ENCODE measurements around the gene PNP.

GRCh38 chr14:20478894-20479293, 9.7 kb downstream of the PNP start:
- no peak for TF ChIP-seq ATF2 (IDR thresholded peaks at IDR 0.05; ENCODE audit: low read length)
- TF ChIP-seq, protein P1, sequence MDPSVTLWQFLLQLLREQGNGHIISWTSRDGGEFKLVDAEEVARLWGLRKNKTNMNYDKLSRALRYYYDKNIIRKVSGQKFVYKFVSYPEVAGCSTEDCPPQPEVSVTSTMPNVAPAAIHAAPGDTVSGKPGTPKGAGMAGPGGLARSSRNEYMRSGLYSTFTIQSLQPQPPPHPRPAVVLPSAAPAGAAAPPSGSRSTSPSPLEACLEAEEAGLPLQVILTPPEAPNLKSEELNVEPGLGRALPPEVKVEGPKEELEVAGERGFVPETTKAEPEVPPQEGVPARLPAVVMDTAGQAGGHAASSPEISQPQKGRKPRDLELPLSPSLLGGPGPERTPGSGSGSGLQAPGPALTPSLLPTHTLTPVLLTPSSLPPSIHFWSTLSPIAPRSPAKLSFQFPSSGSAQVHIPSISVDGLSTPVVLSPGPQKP (IDR thresholded peaks at IDR 0.05; ENCODE audit: low read depth, low read length): no peak
- TF ChIP-seq, protein P2, sequence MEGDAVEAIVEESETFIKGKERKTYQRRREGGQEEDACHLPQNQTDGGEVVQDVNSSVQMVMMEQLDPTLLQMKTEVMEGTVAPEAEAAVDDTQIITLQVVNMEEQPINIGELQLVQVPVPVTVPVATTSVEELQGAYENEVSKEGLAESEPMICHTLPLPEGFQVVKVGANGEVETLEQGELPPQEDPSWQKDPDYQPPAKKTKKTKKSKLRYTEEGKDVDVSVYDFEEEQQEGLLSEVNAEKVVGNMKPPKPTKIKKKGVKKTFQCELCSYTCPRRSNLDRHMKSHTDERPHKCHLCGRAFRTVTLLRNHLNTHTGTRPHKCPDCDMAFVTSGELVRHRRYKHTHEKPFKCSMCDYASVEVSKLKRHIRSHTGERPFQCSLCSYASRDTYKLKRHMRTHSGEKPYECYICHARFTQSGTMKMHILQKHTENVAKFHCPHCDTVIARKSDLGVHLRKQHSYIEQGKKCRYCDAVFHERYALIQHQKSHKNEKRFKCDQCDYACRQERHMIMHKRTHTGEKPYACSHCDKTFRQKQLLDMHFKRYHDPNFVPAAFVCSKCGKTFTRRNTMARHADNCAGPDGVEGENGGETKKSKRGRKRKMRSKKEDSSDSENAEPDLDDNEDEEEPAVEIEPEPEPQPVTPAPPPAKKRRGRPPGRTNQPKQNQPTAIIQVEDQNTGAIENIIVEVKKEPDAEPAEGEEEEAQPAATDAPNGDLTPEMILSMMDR (IDR thresholded peaks at IDR 0.05 in 2 of 3, conservative IDR thresholded peaks at IDR 0.05 in 1 of 3; ENCODE audit: control insufficient read depth in 2 of 3, extremely low read depth in 1 of 3, insufficient read depth in 1 of 3, low read depth in 3 of 3, low read length in 3 of 3): no peak
- TF ChIP-seq, protein P3, sequence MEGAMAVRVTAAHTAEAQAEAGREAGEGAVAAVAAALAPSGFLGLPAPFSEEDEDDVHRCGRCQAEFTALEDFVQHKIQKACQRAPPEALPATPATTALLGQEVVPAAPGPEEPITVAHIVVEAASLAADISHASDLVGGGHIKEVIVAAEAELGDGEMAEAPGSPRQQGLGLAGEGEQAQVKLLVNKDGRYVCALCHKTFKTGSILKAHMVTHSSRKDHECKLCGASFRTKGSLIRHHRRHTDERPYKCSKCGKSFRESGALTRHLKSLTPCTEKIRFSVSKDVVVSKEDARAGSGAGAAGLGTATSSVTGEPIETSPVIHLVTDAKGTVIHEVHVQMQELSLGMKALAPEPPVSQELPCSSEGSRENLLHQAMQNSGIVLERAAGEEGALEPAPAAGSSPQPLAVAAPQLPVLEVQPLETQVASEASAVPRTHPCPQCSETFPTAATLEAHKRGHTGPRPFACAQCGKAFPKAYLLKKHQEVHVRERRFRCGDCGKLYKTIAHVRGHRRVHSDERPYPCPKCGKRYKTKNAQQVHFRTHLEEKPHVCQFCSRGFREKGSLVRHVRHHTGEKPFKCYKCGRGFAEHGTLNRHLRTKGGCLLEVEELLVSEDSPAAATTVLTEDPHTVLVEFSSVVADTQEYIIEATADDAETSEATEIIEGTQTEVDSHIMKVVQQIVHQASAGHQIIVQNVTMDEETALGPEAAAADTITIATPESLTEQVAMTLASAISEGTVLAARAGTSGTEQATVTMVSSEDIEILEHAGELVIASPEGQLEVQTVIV (IDR thresholded peaks at IDR 0.05; ENCODE audit: borderline replicate concordance, partially characterized antibody): no peak
- TF ChIP-seq TAF1 (IDR thresholded peaks at IDR 0.05; ENCODE audit: borderline replicate concordance, low read depth, low read length): no peak
